ENCODE data around the gene FUCA2. TPM values are rescaled to one million over a fixed set of nuclear protein-coding genes. Genes with fewer than 3 reads are reported as not detected.

FUCA2 gene, protein sequence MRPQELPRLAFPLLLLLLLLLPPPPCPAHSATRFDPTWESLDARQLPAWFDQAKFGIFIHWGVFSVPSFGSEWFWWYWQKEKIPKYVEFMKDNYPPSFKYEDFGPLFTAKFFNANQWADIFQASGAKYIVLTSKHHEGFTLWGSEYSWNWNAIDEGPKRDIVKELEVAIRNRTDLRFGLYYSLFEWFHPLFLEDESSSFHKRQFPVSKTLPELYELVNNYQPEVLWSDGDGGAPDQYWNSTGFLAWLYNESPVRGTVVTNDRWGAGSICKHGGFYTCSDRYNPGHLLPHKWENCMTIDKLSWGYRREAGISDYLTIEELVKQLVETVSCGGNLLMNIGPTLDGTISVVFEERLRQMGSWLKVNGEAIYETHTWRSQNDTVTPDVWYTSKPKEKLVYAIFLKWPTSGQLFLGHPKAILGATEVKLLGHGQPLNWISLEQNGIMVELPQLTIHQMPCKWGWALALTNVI
- polyA plus RNA-seq (2013, experiment 1 of 2; ENCODE audit: insufficient read length): 38.7 TPM
- polyA plus RNA-seq (2013, experiment 2 of 2; ENCODE audit: insufficient read length): 42.0 TPM

DNA sequence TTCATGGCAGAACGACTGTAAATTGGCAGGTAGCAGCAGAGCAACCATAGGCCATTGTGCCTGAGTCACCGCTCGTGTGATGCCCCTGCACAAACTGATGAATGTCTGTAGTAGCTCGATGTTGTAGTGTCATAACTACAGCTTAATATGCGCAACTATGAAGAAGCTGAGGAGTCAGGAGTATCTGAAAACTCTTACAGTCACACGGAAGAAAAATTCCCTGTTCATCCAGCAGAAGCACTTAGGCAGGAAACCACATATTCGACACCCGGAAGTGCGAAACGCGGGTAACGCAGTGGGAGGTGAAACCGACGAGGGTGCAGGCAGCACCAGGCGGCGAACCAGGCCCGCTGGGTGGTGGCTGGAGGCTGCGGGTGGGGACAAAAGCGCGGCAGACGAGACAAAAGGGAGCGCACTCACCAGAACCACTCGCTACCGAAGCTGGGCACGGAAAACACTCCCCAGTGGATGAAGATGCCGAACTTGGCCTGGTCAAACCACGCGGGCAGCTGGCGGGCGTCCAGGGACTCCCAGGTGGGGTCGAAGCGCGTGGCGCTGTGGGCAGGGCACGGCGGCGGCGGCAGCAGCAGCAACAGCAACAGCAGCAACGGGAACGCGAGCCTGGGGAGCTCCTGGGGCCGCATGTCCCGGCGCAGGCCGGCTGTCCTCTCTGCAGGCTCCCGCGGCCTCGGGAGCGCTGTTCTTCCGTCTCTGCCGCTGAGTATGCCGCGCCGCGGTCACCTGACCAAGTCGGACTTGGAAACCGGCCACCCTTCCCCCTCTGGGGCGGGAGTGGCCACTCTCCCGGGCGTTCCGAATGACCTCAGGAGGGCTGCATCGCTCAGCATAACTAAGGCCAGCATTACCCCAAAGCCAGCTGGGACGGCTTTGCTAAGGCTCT, at the start of gene FUCA2:
Gene FUCA2, minus strand, starts transcription at position 730 of the 901 bp plus-strand sequence. Its CDS starts 86 bp downstream, at position 644.
- DNase-seq: peak; percentile 84

DNA sequence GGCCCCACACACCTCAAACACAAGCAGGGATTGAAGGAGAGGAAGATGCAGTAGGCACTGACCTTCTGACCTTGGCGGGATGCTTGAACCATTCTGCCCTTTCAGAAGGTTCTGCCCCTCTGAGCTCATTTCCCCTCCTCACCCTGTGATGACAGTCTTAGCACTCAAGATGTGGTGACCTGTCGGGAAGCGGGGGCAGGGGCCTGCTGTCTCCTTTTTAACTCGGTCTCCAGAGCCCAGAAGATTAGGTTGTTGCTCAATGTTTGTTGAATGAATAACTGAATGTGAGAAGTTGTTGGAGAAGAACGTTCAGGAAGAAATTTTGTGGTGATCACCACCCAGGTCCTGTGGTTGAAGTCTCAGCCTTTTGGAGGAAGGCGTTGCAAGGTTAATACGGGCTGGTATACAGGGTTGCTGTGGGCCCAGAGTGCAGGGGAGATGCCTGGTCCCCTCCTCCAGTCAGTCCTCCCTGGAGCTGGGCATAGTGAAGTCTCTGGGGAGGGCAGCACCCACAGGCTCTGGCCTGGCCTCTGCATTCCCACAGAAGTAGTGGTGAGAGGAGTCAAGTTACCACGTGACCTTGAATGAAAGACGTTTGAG, 49.7 kb upstream of the FUCA2 start:
- DNase-seq: no peak

DNA sequence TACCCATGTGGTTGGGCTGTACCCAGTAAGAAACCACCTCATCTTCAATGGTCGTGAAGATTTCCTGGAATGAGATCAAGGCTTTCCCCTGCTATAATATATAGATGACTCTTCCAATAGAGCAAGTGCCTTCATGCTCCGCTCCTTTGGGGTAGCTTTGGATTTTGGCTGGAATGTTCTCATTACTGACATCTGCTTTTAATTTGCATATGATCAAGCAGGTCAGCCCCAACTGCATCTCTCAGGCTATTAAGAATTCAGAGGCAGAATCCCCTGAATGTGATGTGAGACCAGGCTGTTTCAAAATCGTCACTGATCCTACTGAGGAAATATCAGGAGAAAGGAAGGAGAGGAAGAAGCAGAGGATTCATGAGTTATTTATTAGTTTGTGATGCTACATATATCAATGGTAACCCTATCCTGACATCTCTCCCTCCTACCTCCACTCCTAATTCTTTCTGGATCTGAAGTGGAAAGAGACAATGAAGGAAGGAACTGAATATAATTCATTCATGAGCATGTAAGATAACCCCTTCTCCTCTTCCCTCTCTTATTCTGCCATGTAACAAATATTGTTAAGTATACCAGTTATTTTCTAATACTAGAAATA, 47.6 kb upstream of the FUCA2 start:
- DNase-seq: peak; percentile 78

DNA sequence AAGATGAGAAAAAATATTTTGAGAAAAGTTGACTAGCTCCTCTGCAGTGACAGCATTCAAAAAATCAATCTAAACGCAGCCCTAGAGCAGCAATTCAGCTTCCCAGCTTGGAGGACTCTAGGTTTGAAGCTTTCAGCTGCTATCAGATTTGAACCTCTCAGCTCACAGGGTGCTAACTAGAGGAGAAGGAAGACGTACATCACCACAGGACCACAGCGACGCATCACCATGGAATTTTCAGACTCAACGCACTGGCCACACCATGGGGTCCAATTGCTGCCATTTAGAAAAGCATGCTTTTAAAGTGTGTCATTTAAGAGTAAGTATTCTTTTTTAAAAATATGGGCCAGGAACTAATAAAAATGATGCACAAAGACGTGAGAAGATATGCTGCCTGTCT, 45.0 kb upstream of the FUCA2 start:
- DNase-seq: peak; percentile 98

DNA sequence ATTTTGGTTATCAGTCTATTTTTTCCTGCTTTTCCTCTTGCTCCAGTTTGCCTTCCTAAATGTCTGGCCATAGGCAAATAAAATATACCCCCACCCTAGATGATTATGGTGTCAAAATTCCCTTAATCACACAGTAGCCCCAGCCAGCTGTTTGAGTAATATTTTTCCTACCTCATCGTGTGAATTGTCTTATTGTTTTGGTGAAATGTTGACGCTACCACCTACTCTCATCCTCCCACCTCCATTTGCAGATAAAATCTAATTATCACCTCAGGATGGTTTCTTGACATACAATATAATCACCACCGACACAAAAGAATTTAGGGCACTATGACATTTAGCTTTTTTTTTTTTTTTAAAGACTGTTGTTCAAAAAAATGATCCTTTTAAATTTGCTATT, 44.1 kb upstream of the FUCA2 start:
- DNase-seq: no peak

DNA sequence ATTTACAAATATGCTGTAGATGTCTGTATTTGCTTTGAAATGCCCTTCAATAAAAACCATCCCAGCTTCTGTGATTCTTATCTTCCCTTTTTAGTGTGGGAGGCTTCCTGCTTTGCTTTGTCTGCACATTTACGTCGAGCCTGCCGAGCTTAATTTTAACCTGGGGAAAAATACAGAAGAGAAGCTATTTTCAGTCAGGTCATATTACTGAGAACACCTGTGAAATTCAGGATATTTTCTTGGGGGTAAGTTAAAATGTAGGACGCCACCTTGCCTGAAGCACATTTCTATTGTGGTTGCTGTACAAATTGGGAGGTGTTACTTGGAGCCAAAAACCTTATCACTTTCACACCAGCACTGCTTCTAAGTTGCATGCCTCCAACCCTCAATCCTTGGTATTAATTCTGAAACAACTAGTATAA, 43.6 kb upstream of the FUCA2 start:
- no peak for DNase-seq

DNA sequence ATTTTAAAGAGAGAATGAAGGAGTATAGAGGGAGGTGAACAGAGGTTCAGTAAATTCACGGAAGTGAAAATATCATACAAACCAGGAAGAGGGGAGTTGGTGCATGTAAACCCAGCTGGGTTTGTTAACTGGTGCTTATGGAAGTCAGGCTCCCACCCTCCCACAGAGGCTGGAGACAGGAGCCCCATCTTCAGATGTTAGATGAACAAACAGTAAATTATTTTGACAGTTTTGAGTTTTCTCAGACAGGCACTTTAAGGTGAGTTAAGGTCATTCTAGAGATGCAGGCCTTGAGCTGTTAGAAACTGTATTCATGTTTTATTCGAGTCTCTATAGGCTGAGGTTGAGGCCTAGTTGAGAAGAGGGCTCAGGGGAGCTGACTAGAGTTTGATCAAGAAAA, 41.8 kb upstream of the FUCA2 start:
- no peak for DNase-seq

DNA sequence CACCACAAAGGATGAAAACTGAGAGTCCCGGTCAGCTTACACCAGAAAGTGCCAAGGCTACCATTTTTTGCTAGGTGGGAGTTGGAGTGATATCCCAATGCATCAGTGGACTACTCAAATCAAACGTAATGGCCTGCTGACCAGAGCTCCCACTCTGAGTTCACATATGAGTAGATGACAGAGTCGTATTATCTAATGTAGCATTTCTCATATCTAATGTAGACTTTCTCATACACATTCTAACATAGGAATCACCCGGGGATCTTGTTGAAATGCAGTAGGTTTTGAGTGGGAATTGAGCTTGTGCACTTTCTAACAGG, 38.4 kb upstream of the FUCA2 start:
- no peak for DNase-seq

DNA sequence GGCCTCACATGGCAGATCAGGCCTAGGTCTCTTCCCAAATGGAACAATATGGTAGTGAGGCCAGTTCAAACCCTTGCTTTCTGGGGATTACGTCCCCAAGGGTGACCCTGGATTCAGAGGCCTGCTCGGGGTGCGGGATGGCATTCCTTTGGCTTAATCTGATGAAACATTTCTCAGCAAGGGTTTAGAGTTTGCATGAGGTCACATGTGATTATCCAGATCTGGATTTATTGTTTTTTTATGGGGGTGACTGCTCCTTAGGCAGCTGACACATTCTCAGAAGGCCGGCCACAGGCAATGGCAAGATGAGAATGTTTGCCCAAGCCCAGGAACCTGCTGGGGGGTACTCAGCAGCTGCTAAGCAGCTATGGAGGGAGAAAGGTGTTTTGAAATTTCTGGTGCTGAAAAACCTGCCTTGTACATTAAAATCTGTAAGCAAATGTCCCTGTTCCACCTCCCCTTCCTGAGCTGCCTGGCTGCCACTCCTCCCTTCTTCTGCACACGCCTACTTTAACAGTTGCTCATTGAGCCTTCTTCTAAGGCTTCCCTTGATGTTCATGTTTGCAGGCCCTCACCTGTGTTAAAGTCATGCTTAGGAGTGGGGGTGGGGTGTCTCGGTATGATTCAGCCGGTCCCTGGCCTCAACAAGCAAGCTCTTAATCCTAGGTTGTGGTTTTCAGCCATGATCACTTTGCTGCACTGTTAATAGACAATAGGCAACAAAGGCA, 37.9 kb upstream of the FUCA2 start:
- DNase-seq: no peak

DNA sequence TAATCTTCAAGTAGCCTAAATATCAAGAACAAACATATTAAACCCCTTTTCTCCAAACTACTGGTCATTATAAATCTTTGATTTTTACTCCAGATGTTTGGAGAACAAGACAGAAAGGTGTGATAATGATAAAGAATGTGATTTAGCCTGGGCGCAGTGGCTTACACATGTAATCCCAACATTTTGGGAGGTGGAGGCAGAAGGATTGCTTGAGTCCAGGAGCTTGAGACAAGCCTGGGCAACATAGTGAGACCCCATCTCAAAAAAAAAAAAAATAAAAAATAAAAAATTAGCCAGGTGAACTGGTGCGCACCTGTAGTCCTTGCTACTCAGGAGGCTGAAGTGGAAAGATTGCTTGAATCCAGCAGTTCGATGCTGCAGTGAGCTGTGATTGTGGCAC, 35.1 kb upstream of the FUCA2 start:
- DNase-seq: no peak

DNA sequence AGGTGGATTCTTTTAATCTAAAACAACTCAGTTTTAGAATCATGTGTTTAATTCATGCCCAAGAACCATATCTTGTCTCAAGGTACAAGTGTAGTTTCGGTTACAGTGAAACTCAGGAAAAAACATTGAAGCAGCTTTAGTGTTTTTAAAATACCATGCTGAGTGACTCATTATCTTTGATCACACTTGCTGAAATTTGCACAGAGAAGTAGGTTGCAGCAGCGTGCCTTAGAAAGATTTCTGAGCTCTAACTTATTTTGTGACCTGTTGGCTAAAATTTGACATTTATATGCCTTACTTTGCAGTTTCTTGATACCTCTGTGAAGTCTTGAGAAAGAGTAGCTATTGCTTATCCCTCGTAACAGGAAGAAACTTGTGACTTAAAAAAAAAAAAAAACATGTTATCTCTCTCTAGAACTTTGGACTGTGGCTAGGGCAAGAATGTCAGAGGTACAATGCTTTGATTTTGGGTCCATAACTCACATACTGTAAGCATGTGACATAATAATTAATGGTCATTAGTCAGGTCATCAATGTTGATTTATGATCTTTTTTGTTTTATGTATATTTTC, 34.5 kb upstream of the FUCA2 start:
- DNase-seq: no peak

DNA sequence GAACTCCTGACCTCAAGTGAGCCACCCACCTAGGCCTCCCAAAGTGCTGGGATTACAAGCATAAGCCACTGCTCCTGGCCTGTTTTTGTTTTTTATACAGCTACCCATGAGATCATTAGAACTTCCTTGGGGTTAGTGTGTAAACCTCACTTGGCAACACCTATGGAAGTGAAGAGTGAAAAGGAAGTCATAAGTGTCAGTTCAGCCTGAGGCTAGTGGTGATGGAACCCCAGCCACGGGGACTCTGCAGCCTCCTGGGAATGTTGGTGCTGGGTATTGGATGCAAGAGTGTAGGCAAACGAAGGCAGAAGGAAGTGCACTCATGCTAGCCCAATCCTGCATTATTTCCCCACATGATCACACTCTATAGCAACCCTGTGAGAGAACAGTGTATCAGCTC, 33.6 kb upstream of the FUCA2 start:
- no peak for DNase-seq

DNA sequence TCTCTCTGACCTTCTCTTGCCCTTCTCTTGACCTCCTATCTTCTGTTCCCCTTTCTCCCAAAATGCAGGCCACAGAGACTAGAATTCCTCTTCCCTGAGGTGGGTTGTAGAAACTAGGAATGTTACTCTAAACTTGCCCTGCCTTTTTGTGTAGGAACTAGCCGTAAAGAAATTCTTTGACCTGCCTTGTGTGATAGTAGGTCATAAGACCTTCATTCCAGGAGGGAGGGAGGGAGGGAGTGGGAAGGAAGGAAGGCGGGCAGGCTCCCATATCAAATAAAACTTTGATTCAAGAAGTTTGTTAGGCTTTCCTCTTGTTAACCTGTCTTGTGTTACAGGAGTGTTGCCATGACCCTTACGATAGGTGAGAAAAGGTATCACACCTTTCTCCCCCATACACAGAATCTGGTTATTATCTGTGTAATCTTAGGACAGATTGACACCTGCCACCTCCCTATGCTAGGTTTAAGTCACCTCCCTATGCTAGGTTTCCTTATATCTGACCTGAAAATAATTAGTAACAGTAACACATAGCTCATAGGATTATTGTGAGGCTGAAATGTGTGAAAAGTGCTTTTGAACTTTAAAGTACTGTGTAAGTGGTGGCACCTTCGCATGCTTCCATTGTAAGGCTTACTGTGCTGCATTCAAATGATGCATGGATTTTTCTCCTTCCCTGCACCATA, 32.6 kb upstream of the FUCA2 start:
- no peak for DNase-seq

DNA sequence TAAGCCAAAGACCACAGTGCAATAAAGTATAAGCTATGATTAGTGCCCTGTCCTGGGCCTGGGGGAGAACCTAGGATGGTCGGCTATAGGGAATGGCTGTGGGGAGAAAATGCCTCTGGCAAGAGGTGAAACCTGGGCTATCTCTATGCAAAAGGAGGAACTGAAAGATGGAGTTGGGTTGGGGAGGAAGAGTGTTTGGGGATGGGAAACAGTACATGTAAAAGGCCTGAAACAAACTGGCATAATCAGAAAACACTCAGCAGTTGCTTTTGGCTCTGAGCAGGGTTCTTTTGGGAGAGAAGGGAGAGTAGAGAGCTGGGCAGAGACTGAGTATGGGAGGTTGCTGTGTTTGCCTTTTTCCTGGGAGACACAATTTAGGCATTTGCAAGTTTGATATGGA, 31.9 kb upstream of the FUCA2 start:
- no peak for DNase-seq

DNA sequence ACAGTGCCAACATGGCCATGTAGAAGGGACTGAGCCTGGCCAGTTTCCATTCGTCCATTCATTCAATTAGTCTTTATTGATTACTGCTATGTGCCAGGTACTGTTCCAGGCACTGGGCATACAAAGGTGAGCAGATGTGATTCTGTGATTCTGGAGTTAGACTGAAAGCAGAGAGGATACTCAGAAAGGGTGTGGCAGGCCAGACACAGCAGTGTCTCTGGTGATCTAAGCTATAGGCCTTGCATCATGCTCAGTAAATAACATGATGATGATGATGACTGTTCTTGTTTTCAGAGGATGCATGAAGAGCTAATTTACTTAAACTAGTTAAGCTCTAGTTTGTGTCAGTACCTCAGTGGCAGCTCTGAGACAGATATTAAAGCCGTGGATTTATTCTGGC, 31.4 kb upstream of the FUCA2 start:
- DNase-seq: peak; percentile 35

DNA sequence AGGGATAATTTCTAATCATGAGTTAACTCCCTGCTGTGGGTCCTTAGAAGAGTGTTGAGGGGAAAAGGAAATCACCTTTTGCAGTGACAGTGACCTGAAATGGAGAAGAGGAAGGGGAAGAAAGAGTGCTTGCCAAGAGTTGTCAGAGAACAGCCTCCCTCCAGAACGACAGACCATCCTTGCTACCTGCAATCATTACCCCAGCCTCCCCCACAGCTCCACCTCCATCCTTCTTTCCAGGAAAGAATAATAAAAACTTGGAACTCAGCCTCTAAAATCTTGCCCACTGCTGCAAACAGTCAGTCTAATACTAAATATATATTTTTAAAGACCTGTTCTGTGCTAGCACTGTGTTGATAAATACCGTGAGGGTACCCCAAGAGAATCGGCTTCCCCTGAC, 28.7 kb upstream of the FUCA2 start:
- no peak for DNase-seq

DNA sequence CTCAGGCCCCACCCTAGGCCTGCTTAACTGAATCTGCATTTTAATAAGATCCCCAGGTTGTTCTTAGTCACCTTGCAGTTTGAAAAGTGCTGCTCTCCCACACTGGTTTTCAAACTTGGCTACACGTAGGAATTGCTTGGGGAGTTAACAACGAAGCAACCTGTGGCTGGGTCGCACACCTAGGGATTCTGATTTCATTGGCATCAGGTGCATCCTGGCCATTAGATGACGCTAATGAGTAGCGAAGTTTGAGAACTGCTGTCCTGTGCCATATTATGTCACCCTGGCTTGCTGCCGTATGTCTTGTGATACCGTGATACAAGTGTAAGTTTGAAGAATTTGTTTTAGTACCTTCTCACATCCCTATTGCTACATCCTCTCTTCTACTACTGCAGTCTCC, 28.2 kb upstream of the FUCA2 start:
- no peak for DNase-seq

DNA sequence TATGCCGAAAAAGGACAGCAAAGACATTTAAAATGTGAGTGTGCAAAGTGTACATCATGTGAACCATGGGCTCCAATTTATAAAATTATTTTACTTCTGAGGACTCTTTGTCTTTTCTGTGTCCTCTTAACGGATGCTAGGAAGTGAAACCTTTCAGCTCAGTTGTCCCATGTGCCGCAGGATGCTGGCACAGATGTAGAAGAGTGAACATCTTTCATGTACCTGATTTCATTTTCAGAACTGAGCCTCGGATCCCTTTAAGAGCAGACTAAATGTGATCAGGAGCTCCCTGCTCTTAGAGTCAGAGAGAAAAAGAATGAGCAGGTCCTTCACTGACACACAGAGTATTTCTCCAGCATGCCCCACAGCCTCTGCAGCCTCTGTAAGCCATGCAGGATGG, 27.6 kb upstream of the FUCA2 start:
- DNase-seq: no peak

DNA sequence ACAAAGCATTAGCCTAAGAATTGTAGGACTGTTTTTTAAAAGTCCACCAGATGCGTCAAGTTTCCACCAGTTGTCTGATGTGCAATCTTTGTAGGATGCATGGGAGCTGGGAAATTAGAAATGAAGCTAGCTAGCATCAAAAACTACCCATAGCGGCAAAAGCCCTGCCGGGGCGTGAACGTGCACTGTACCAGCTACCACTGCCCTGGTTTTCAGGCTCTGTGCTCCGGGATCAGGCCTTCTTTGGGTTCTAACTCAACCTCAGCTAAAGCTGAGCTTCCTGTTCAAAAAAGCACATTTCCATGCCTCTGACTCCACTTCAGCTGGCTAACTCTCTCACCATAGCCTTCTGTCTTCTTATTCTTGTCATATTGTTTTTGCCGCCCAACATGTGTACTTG, 26.9 kb upstream of the FUCA2 start:
- no peak for DNase-seq

DNA sequence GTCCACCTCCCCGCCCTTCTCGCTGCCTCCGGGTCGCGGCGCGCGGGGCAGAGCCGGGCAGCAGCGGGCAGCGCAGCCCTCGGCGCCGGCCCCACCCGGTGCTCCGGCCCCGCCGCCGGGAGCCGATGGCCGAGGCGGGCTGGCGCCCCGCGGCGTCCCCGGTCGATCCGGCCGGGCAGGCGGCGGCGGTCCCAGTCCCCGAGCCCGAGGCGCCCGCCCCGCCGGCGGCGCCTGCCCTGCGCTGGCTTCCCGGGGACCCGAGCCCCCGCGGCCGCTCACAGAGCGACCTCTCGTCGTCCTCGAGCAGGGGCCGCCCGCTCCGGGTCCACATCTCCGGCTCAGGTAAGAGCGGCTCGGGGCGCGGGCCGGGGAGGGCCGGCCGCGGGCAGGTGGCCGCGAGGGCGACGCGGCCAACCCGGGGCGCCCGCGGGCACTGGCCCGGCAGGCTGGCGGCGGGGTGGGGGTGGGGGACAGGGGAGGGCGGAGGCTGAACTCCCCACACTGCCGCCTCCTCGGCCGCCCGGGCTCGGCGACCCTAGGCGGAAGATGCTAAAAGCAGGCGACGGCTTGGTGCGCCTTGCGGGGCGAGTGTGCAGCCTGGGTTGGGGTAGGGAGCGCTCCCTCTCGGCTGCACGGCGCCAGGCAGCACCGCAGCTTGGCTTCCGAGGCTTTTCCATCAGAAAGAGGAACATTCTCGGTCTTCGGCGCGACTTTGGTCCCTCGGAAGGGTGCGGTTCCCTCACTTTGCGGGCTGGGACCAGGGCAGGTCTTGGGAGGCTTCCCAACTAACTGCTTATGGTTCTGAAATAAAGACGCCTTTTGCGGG, 25.6 kb upstream of the FUCA2 start:
- DNase-seq: peak; percentile 64

Measured in fibroblast of skin of scalp (primary cell).